Vagina (tissue), 2 donors: ENCODE data around the gene IL18BP.

Experiments used
- CTCF ChIP-seq, 3 experiments: fragments of 450-650 bp in 2 of 3; fragments of 200-600 bp in 1 of 3; sonication (generic) in 1 of 3; IDR thresholded peaks; one replicate each; pipeline ENCODE4 v1.5.1; 2017 to 2019; ENCODE audit warnings: antibody characterized with exemption in 3 of 3, mild to moderate bottlenecking in 2 of 3, moderate library complexity in 2 of 3
- POLR2A ChIP-seq, 2 donors: fragments of 450-650 bp; IDR thresholded peaks; one replicate each; pipeline ENCODE4 v1.6.1; 2017; ENCODE audit warnings: antibody characterized with exemption in 2 of 2, mild to moderate bottlenecking in 2 of 2, moderate library complexity in 2 of 2
- POLR2AphosphoS5 ChIP-seq, 2 donors: sonication (generic); formaldehyde crosslinking; IDR thresholded peaks; one replicate each; pipeline ENCODE4 v1.9.0; 2017; ENCODE audit warnings: antibody characterized with exemption in 2 of 2, mild to moderate bottlenecking in 2 of 2, low read depth in 1 of 2; ENCODE audit not compliant: insufficient read depth in 1 of 2

DNA sequence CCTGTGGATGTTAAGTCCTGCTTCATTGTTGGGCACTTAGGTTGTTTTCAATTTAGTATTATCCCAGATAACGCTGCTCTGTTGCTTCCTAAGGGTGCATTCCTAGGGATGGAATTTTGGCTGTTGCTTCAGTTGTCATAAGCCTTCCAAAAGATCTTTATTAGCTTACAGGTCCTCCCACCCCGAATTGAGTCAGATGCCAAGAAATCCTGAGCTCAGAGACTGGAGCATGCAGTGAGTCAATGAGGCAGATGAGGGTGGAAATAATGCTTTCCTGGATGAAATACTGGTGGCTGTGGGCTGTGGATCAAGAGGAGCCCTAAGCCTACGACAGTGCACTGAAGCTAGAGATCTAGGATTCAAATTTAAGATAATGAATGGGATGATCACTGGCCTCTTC is 10.7 kb upstream of the IL18BP start:
- TF ChIP-seq CTCF (IDR thresholded peaks at IDR 0.05): no peak
- TF ChIP-seq POLR2A (IDR thresholded peaks at IDR 0.05): no peak
- TF ChIP-seq POLR2AphosphoS5 (IDR thresholded peaks at IDR 0.05; ENCODE audit: insufficient read depth in 1 of 2, low read depth in 1 of 2): no peak
